T-helper 2 cell treated with Interferon-gamma antibody and Interleukin-4, amounts not matched to agents 100 ng/mL and 5 ng/mL, for 36 hours (primary cell): ENCODE data around the gene PHKA2. TPM values are rescaled to one million over a fixed set of nuclear protein-coding genes. Genes with fewer than 3 reads are reported as not detected.

Source experiments
- intact Hi-C: fragments of 100-400 bp; cut with micrococcal nuclease; formaldehyde crosslinking; loops from one replicate; pipeline ENCODE4 v1.15.1; 2023
- total RNA-seq: library from RNA; stranded (reverse); gene quantifications from 2 replicates; pipeline ENCODE4 v1.2.3, GENCODE V29; 2022

The PHKA2 gene
- total RNA-seq, 1 donor from 2014 or later: 19.9 TPM

DNA sequence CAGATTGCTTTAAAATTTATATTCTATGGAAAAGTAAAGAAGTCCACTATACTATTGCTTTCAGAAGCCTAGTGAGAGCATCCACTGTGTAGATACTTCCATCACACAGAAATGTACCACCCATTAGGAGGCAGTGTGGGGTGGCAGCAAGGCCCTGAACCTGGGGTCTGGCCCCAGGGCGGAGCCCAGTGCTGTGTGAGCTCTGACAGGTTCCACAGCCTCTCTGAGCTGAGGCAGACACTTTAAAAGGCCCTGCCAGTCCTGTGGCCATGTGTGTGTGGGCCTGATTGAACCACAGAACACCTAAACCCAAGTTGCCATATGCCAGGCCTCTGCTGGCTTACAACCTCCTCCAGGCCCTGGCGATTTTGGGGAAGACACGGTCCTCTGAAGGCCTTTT lies 49.2 kb downstream of the PHKA2 start:
- intact Hi-C loops: no loop called here

DNA sequence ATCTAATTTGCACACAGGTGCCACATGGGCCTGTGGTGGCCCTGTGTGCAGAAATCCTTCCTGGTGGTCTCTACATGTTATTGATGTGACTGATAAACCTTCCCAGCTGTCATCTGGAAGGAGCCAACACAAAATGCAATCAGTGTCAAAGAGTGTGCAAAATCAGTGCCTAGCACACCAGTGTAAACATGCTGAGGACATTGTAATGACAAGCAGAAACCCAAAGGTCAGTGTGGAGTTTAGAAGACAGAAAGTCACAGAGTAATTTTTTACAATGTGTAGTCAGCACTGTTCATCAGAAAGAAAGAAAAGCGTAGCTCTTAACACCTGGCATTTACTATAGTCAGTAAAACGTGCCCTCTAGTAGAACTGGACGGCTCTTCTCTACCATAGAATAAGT lies 50.3 kb downstream of the PHKA2 start:
- intact Hi-C loops: no loop called here

GRCh38 chrX:18931972-18932371 lies 51.9 kb downstream of the PHKA2 start:
- intact Hi-C loops: no loop called here

DNA sequence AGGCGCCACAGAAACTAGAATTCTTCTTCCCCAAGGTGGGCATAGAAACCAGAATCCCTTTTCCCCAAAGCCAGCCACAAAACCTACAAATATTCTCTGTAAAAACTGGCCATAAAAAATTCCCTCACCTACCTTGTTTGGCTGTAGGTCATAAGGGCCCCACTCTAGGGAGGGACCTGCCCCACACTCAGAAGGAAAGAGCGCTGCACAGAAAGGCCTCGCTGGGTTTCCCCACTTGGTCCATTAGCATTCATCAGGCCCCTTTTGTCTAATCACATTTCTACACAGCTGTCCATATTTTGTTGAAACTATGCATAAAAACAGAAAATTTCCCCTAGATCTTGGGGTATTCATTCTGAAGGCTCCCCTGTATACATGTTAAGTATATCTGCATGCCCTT lies 54.1 kb downstream of the PHKA2 start:
- intact Hi-C loops: no loop called here

GRCh38 chrX:18927558-18927957 lies 56.4 kb downstream of the PHKA2 start:
- intact Hi-C loops: no loop called here

GRCh38 chrX:18924507-18925088 lies 59.3 kb downstream of the PHKA2 start:
- intact Hi-C loops: no loop called here

DNA sequence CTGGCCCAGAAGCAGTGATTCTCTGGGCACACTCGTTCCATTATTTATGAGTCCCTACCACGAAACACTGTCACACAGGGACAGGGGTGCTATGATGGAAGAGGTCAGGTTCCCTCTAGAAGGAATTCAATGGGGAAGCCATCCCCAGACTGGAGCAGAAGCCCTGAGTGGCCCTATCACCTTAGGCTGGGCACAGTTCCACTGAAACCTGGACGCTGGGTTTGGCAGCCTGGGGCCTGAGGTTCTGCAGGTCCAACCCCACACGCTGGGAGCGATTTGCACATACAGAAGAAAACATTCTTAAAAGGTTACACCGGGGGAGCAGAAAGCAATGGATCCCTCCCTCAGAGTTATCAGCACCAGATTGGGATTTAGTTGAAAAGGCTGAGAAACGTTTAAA lies 63.3 kb downstream of the PHKA2 start:
- intact Hi-C loops: no loop called here

- intact Hi-C loops: no loop called here
Measured at GRCh38 chrX:18920079-18920478, 63.8 kb downstream of the PHKA2 start.

DNA sequence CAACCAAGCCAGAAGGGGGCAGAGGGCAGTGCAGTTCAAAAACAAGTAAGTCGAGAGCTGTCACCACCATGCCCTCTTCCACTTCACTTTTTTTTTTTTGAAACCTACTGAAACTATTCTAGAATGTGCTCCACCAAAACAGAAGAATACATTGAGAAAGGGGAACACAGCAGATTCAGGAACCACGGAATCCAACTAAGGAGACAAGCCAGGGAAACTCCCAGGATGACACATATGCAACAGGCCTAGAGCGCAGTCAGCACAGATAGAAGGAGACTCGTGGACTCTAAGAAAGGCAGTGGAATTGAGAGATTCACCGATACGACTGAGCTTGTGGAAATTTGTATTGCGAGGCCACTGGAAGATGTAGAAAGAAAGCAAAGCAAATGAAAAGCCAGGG lies 66.1 kb downstream of the PHKA2 start:
- intact Hi-C loops: no loop called here

DNA sequence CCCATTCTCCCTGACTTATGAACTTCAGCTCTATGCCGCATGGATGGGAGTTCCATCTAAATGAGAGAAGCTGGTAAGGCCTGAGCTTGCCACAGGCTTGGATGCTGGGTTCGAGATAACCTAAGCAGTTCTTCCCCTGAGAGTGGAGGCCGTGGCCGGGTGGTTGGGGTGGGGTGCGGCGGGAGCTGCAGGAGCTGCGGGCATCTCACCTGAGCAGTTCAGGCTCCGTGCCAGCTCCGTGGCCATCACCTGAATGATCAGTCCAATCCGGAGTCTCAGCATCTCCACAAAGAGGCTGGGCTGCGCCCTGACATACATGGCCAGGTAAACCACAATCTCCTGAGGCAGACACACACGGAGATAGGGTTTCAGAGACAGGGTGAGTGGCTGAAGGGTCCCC lies 77.6 kb downstream of the PHKA2 start:
- intact Hi-C loops: no loop called here

GRCh38 chrX:18900401-18900976 lies 83.4 kb downstream of the PHKA2 start:
- intact Hi-C loops: no loop called here

GRCh38 chrX:18899796-18900380 lies 84.0 kb downstream of the PHKA2 start:
- intact Hi-C loops: no loop called here

- intact Hi-C loops: no loop called here
Measured at GRCh38 chrX:18898492-18898891, 85.4 kb downstream of the PHKA2 start.

DNA sequence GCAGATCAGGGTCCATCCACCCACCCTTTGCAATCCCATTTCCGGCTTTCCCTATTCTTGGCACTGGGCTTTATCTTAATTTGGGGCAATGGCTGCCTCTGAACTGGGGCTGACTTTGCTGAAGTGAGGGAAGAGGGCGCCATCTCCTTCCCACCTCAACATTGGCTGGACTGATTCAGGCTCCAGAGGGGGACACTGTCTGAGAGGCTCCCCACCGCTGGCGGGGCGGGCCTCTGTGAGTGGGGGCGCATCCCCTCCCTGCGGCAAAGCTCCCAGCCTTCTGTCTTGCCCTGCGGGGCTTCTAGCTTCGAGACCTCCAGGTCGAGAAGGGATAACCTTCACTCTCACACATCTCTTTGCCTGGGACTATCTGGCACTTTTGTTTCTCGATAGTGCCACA lies 85.8 kb downstream of the PHKA2 start:
- intact Hi-C loops: no loop called here

DNA sequence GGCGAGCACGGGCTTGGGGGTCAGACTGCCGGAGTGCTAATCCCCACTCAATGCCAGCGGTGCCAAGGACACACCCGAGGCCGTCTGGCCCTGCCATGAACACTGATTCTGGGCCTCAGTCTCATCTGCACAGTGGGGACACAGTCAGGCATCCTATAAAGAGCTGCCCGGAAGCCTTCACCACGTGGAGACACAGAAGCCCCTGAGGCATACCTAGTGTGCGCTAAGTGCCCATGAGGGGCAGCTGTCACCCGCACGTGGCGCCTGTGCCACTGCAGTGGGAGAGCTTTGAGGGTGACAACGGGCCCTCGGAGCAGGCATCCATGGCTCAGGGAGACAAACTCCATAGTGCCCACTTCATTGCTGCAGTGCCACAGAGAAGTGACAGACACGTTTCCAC lies 86.3 kb downstream of the PHKA2 start:
- intact Hi-C loops: no loop called here

- intact Hi-C loops: no loop called here
Measured at GRCh38 chrX:18896680-18897544, 87.0 kb downstream of the PHKA2 start.

DNA sequence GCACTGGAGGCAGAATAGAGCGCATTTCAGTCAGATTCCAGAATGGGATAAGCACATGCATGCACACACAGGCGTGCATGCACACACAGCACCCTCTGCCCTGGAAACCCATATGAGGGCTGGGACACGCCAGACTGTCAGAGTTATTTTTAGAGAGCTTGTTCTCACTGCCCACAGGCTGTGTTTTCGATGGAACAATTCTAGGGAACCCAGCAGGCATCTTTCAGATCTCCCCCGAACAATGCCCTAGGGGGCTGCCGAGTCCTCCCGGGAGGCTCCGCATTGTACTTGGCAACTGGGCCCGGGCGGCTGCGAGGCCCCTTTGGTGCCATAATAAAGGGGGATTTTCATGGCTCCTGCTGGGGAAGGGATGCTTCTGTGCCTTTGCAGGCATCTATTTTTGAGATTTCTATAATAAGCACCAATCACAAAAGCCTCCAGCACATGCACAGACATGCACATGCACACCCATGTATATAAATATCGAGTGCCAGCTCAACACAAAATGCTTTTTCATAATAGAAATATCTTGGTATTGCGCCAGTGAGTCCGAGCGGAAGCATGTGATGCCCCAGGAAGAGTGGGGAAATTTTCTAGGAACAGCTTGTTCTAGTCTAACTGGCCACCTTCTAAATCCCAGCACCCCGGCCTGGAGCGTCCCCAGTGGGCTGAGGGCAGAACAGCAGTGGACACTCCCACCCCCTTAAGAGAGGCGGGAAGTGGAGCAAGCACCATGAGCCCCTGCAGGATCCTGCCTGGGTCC lies 88.5 kb downstream of the PHKA2 start:
- intact Hi-C loops: no loop called here

DNA sequence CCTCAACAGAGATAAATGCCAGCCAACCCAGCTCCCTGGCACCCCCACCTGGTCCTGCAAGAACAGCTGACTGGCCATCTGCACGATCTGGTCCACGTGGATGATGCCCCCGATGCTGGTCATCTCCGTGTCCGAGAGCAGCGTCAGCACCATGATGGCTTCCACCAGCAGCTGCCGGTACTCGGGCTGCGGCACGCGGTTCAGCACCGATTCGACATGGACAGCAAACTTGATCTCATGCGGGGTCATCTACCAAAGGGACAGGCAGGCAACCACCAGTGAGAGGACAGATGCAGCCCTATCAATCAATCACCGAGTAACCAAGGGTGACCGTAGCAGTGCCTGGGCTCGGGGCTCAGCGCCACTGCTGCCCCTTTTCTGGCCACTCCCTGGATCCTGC lies 89.8 kb downstream of the PHKA2 start:
- intact Hi-C loops: no loop called here

- intact Hi-C loops: no loop called here
Measured at GRCh38 chrX:18893536-18893935, 90.4 kb downstream of the PHKA2 start.

DNA sequence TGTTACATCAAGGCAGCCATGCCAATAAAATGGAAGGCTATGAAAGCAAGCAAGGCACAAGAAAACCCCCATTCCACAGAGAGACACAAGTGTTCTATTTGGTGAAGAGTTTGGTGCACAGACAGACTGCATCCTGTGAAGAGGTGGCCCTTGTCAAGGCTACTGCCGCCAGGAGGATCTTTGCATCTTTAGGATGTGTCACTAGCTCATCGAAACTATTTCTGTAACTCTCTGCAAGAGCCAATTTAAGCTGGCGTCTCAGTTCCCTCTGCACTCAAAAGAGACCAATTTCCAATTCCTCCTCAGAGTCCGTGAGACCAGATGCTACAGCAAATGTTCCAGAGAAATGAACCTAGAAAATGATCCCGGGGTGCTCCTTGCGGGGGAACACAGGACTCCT lies 91.0 kb downstream of the PHKA2 start:
- intact Hi-C loops: no loop called here

DNA sequence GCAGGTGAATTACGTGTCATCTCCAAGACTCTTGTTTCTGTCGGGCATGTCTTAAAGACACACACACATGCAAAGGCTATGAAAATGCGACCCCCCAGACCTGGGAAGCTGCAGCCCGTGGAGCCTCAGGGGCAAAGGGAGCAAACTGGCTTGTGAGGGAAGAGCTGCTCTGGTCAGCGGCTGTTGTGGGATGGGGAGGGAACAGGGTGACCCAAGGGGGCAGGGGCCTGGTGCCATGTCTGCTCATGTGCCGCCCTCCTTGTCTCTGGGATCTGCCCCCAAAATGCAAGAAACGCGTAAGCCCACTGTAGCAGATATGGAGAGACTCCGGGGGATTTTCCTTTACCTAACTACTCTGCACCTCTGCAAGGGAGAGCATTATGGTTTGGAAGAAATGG lies 92.4 kb downstream of the PHKA2 start:
- intact Hi-C loops: no loop called here
